Liver (tissue), 9 donors: ENCODE results near the gene BPGM. TPM values are rescaled to one million over a fixed set of nuclear protein-coding genes. Genes with fewer than 3 reads are reported as not detected.

Source experiments
- DNase-seq: peaks from one replicate; pipeline ENCODE4 v3.0.0-alpha.2; 2017; ENCODE audit warnings: low spot score
- H3K27ac ChIP-seq, 2 donors: one replicate each; pipeline ENCODE4 v1.7.0; 2013; ENCODE audit warnings: inconsistent platforms in 2 of 2, low read length in 2 of 2, control low read depth in 1 of 2, low read depth in 1 of 2, mild to moderate bottlenecking in 1 of 2
- H3K27me3 ChIP-seq, 4 donors: one replicate each; pipeline versions ENCODE4 v1.6.1 to v1.7.0; 2013; ENCODE audit warnings: low read length in 3 of 4, inconsistent platforms in 1 of 4, mild to moderate bottlenecking in 1 of 4, moderate library complexity in 1 of 4; ENCODE audit not compliant: control insufficient read depth in 4 of 4, insufficient read depth in 4 of 4
- H3K36me3 ChIP-seq, 4 donors: one replicate each; pipeline versions ENCODE4 v1.6.1 to v1.7.0; 2013; ENCODE audit warnings: low read length in 3 of 4, mild to moderate bottlenecking in 3 of 4, low read depth in 1 of 4, moderate library complexity in 1 of 4; ENCODE audit not compliant: control insufficient read depth in 4 of 4, insufficient read depth in 3 of 4
- H3K4me1 ChIP-seq, 4 donors: one replicate each; pipeline versions ENCODE4 v1.6.1 to v1.7.0; 2013; ENCODE audit warnings: low read length in 3 of 4, mild to moderate bottlenecking in 3 of 4, moderate library complexity in 1 of 4; ENCODE audit not compliant: control insufficient read depth in 4 of 4, insufficient read depth in 4 of 4
- H3K4me3 ChIP-seq, 3 donors: one replicate each; pipeline versions ENCODE4 v1.6.1 to v1.7.0; 2013; ENCODE audit warnings: low read length in 3 of 3, control low read depth in 1 of 3, low read depth in 1 of 3, mild to moderate bottlenecking in 1 of 3
- H3K9ac ChIP-seq, 2 donors: one replicate each; pipeline ENCODE4 v1.7.0; 2013; ENCODE audit warnings: low read length in 2 of 2, mild to moderate bottlenecking in 2 of 2, moderate library complexity in 2 of 2, control low read depth in 1 of 2, low read depth in 1 of 2
- H3K9me3 ChIP-seq, 4 donors: one replicate each; pipeline versions ENCODE4 v1.6.1 to v1.7.0; 2013; ENCODE audit warnings: low read length in 3 of 4; ENCODE audit not compliant: control insufficient read depth in 4 of 4
- EGR1 ChIP-seq, 2 donors: IDR thresholded peaks; 2 replicates each; pipeline ENCODE4 v1.6.1; 2016 to 2018; ENCODE audit warnings: antibody characterized with exemption in 2 of 2, low read depth in 2 of 2
- FOXA1 ChIP-seq: IDR thresholded peaks from 2 replicates; pipeline ENCODE4 v1.6.1; 2016; ENCODE audit warnings: antibody characterized with exemption
- FOXA2 ChIP-seq: IDR thresholded peaks from 2 replicates; pipeline ENCODE4 v1.6.1; 2016; ENCODE audit warnings: antibody characterized with exemption
- GABPA ChIP-seq, 2 donors: IDR thresholded peaks in 1 of 2; conservative IDR thresholded peaks in 1 of 2; 2 replicates each; pipeline ENCODE4 v1.6.1; 2016; ENCODE audit warnings: antibody characterized with exemption in 2 of 2, mild to moderate bottlenecking in 1 of 2, moderate library complexity in 1 of 2
- HNF4A ChIP-seq, 2 donors: conservative IDR thresholded peaks; 2 replicates each; pipeline ENCODE4 v1.6.1; 2016; ENCODE audit warnings: antibody characterized with exemption in 2 of 2, mild to moderate bottlenecking in 2 of 2
- HNF4G ChIP-seq: IDR thresholded peaks from 2 replicates; pipeline ENCODE4 v1.6.1; 2016; ENCODE audit warnings: antibody characterized with exemption
- JUND ChIP-seq, 2 donors: IDR thresholded peaks; 2 replicates each; pipeline ENCODE4 v1.6.1; 2016; ENCODE audit warnings: antibody characterized with exemption in 2 of 2
- NR2F2 ChIP-seq: IDR thresholded peaks from 2 replicates; pipeline ENCODE4 v1.6.1; 2016; ENCODE audit warnings: antibody characterized with exemption
- RXRA ChIP-seq, 2 donors: IDR thresholded peaks; 2 replicates each; pipeline ENCODE4 v1.6.1; 2017 to 2018; ENCODE audit warnings: antibody characterized with exemption in 2 of 2, mild to moderate bottlenecking in 1 of 2
- SP1 ChIP-seq: IDR thresholded peaks from 2 replicates; pipeline ENCODE4 v1.6.1; 2018; ENCODE audit warnings: antibody characterized with exemption, mild to moderate bottlenecking
- TAF1 ChIP-seq: conservative IDR thresholded peaks from 2 replicates; pipeline ENCODE4 v1.6.1; 2016; ENCODE audit warnings: antibody characterized with exemption, mild to moderate bottlenecking
- YY1 ChIP-seq: IDR thresholded peaks from 2 replicates; pipeline ENCODE4 v1.6.1; 2016; ENCODE audit warnings: antibody characterized with exemption, mild to moderate bottlenecking
- WGBS: extraction: QIAGEN DNeasy Blood & Tissue Kit; methylation state at CpG from one replicate; pipeline ENCODE4 v1.1.7; 2013; 5-methylcytosine and 5-hydroxymethylcytosine counted together
- polyA plus RNA-seq, 2 donors: library from polyadenylated mRNA; stranded (reverse) in 1 of 2; unstranded in 1 of 2; fragments of 200-250 nt in 1 of 2; fragments of >200 nt in 1 of 2; fragmentation: Nextera tagmentation in 1 of 2; extraction: Ambion mirVana in 1 of 2; gene quantifications; one replicate each; pipeline versions ENCODE4 v1.2.1 to v1.2.3, GENCODE V29; 2013 to 2015
- total RNA-seq, 2 donors: library from RNA; depleted of rRNA; stranded (reverse); fragments of >200 nt; gene quantifications; one replicate each; pipeline ENCODE4 v1.2.3, GENCODE V29; 2014
- TF ChIP-seq, protein P1 (sequence below): fragments of 150-350 bp; IDR thresholded peaks from 2 replicates; pipeline ENCODE4 v1.5.1; 2017; ENCODE audit warnings: improper control_type of control experiment, low read depth, low read length; ENCODE audit not compliant: missing input control
- TF ChIP-seq, protein P2 (sequence below): IDR thresholded peaks from 2 replicates; pipeline ENCODE4 v1.6.1; 2016; ENCODE audit warnings: antibody characterized with exemption
- TF ChIP-seq, protein P3 (sequence below): IDR thresholded peaks from 2 replicates; pipeline ENCODE4 v1.6.1; 2016; ENCODE audit warnings: antibody characterized with exemption
- TF ChIP-seq, protein P4 (sequence below): IDR thresholded peaks from 2 replicates; pipeline ENCODE4 v1.6.1; 2016; ENCODE audit warnings: antibody characterized with exemption, mild to moderate bottlenecking
- TF ChIP-seq, protein P5 (sequence below): IDR thresholded peaks from 2 replicates; pipeline ENCODE4 v1.6.1; 2016; ENCODE audit warnings: antibody characterized with exemption
- donor health status: healthy.
- donor health status: healthy.
- donor health status: healthy.
- donor health status: healthy.
- donor health status: healthy.

The BPGM gene
- total and polyA plus RNA-seq, 4 donors = 6.1 to 250 (median 7.6) TPM

DNA sequence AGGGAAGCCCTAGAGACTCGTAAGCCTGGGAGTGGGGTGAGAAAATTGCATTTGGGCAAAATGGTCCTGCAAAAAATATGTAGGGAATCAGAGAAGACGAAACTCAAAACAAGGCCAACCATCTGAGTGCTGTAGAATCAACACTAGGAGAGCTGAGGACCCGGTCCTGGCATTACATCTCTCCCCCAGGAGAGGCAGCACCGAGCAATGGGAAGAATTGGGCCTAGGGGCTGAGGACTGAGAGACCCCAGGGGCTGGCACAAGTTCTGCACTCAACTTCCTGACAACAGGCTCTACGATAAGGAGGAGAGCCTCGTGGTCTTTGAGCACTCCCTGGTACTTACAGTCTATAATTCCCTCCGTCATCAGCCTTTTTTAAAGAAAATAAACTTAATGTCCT is 47.6 kb downstream of the BPGM start:
- DNase-seq = no peak
- Histone ChIP-seq H3K9me3 (no peaks in the 10 kb centered on the region), H3K4me3 (no peak overlapping the region), H3K9ac (no peak overlapping the region), H3K36me3 (no peaks in the 10 kb centered on the region), H3K27ac (no peak overlapping the region), H3K27me3 (no peaks in the 10 kb centered on the region), H3K4me1 (no peaks in the 10 kb centered on the region)
- 80% methylated on average over 7 of the region's 7 CpGs for WGBS
- no peak for TF ChIP-seq TAF1
- TF ChIP-seq RXRA (IDR thresholded peaks at IDR 0.05) = no peak
- TF ChIP-seq, protein P1, sequence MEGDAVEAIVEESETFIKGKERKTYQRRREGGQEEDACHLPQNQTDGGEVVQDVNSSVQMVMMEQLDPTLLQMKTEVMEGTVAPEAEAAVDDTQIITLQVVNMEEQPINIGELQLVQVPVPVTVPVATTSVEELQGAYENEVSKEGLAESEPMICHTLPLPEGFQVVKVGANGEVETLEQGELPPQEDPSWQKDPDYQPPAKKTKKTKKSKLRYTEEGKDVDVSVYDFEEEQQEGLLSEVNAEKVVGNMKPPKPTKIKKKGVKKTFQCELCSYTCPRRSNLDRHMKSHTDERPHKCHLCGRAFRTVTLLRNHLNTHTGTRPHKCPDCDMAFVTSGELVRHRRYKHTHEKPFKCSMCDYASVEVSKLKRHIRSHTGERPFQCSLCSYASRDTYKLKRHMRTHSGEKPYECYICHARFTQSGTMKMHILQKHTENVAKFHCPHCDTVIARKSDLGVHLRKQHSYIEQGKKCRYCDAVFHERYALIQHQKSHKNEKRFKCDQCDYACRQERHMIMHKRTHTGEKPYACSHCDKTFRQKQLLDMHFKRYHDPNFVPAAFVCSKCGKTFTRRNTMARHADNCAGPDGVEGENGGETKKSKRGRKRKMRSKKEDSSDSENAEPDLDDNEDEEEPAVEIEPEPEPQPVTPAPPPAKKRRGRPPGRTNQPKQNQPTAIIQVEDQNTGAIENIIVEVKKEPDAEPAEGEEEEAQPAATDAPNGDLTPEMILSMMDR = peak; percentile 6
- no peak for TF ChIP-seq HNF4A (conservative IDR thresholded peaks at IDR 0.05)

DNA sequence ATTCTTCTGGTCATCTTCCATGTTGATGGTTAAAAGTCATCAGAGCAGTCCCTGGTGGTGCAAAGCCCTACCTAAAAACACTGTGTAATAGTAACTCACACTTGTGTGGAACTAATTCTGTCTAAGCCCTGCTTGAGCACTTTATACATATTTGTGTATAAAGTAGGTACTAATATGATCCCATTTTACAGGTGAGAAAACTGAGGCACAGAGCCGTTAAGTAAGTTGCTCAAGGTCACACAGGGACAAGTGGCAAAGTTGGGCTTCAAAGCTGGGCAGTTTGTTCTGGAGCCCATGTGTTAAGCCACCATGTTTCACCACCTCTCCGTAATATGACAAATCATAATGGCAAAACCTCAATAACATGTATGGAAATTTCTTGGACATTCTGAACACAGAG is 48.1 kb downstream of the BPGM start:
- H3K27ac ChIP-seq = no peak overlapping the region
- H3K4me3 ChIP-seq = no peak overlapping the region
- 95% methylated on average over 2 of the region's 2 CpGs for WGBS
- DNase-seq = no peak
- TF ChIP-seq EGR1 (IDR thresholded peaks at IDR 0.05; ENCODE audit: low read depth in 2 of 2) (no peak), NR2F2 (no peak), SP1 (no peak), HNF4G (no peak), FOXA2 (no peak), GABPA (IDR thresholded peaks at IDR 0.05 in 1 of 2, conservative IDR thresholded peaks at IDR 0.05 in 1 of 2) (no peak), FOXA1 (no peak), YY1 (no peak), JUND (IDR thresholded peaks at IDR 0.05) (no peak), HNF4A (conservative IDR thresholded peaks at IDR 0.05) (no peak)
- TF ChIP-seq, protein P2, sequence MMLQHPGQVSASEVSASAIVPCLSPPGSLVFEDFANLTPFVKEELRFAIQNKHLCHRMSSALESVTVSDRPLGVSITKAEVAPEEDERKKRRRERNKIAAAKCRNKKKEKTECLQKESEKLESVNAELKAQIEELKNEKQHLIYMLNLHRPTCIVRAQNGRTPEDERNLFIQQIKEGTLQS = no peak
- TF ChIP-seq, protein P3, sequence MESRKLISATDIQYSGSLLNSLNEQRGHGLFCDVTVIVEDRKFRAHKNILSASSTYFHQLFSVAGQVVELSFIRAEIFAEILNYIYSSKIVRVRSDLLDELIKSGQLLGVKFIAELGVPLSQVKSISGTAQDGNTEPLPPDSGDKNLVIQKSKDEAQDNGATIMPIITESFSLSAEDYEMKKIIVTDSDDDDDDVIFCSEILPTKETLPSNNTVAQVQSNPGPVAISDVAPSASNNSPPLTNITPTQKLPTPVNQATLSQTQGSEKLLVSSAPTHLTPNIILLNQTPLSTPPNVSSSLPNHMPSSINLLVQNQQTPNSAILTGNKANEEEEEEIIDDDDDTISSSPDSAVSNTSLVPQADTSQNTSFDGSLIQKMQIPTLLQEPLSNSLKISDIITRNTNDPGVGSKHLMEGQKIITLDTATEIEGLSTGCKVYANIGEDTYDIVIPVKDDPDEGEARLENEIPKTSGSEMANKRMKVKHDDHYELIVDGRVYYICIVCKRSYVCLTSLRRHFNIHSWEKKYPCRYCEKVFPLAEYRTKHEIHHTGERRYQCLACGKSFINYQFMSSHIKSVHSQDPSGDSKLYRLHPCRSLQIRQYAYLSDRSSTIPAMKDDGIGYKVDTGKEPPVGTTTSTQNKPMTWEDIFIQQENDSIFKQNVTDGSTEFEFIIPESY = no peak
- TF ChIP-seq, protein P1 = no peak
- TF ChIP-seq, protein P4, sequence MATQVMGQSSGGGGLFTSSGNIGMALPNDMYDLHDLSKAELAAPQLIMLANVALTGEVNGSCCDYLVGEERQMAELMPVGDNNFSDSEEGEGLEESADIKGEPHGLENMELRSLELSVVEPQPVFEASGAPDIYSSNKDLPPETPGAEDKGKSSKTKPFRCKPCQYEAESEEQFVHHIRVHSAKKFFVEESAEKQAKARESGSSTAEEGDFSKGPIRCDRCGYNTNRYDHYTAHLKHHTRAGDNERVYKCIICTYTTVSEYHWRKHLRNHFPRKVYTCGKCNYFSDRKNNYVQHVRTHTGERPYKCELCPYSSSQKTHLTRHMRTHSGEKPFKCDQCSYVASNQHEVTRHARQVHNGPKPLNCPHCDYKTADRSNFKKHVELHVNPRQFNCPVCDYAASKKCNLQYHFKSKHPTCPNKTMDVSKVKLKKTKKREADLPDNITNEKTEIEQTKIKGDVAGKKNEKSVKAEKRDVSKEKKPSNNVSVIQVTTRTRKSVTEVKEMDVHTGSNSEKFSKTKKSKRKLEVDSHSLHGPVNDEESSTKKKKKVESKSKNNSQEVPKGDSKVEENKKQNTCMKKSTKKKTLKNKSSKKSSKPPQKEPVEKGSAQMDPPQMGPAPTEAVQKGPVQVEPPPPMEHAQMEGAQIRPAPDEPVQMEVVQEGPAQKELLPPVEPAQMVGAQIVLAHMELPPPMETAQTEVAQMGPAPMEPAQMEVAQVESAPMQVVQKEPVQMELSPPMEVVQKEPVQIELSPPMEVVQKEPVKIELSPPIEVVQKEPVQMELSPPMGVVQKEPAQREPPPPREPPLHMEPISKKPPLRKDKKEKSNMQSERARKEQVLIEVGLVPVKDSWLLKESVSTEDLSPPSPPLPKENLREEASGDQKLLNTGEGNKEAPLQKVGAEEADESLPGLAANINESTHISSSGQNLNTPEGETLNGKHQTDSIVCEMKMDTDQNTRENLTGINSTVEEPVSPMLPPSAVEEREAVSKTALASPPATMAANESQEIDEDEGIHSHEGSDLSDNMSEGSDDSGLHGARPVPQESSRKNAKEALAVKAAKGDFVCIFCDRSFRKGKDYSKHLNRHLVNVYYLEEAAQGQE = no peak
- TF ChIP-seq, protein P5, sequence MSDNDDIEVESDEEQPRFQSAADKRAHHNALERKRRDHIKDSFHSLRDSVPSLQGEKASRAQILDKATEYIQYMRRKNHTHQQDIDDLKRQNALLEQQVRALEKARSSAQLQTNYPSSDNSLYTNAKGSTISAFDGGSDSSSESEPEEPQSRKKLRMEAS = no peak
- H3K9me3 ChIP-seq = no peaks in the 10 kb centered on the region
- H3K9ac ChIP-seq = no peak overlapping the region
- no peaks in the 10 kb centered on the region for H3K4me1 ChIP-seq
- H3K36me3 ChIP-seq = no peaks in the 10 kb centered on the region
- no peaks in the 10 kb centered on the region for H3K27me3 ChIP-seq
